Panc1 (cell line): Measurements from ENCODE around the gene SYT2. TPM values are rescaled to one million over a fixed set of nuclear protein-coding genes. Genes with fewer than 3 reads are reported as not detected.

Experiments used
- ATAC-seq: fragments of 200-7000 bp; cut with Tn5 transposase; 2 replicates; pipeline ENCODE4 v1.9.1; 2020; ENCODE audit warnings: mild to moderate bottlenecking, moderate library complexity
- BruUV-seq: library from RNA; stranded (reverse); fragments of 400-500 nt; replicated peaks from 2 replicates; lab custom pipeline; 2021; lab: Mats Ljungman, UMichigan
- CTCF ChIA-PET: fragments of 300-600 bp; sonication (Branson Sonifier 250); formaldehyde crosslinking; loops from one replicate; lab custom pipeline; 2022; ENCODE audit warnings: antibody characterized with exemption; lab: Charles Lee
- POLR2A ChIA-PET: fragments of 300-600 bp; sonication (Branson Sonifier 250); formaldehyde crosslinking; loops from one replicate; lab custom pipeline; 2022; ENCODE audit warnings: antibody characterized with exemption; lab: Charles Lee
- DNase-seq: peaks from one replicate; pipeline ENCODE4 v3.0.0-alpha.2; 2010; ENCODE audit warnings: low read depth, low spot score
- H3K27ac ChIP-seq: 2 replicates; pipeline ENCODE4 v1.5.1; 2011; ENCODE audit warnings: mild to moderate bottlenecking, low read length, inconsistent platforms
- H3K27me3 ChIP-seq: fragments of 200-500 bp; sonication (Bioruptor generic); 2 replicates; pipeline ENCODE4 v1.6.0; 2014; ENCODE audit warnings: low read length, inconsistent platforms; ENCODE audit not compliant: control insufficient read depth, insufficient read depth
- H3K36me3 ChIP-seq: fragments of 200-500 bp; sonication (Bioruptor generic); 2 replicates; pipeline ENCODE4 v1.5.1; 2014; ENCODE audit warnings: inconsistent platforms, mild to moderate bottlenecking, low read length, moderate library complexity; ENCODE audit not compliant: control insufficient read depth, insufficient read depth
- H3K4me1 ChIP-seq: 2 replicates; pipeline ENCODE4 v1.5.1; 2011; ENCODE audit warnings: inconsistent platforms, mild to moderate bottlenecking, low read length, moderate library complexity; ENCODE audit not compliant: control insufficient read depth, insufficient read depth
- H3K4me3 ChIP-seq, 2 experiments: 2 replicates each; pipeline ENCODE4 v1.5.1; 2011 to 2012; ENCODE audit warnings: low read depth in 2 of 2, low read length in 2 of 2, mild to moderate bottlenecking in 2 of 2, inconsistent platforms in 1 of 2, moderate library complexity in 1 of 2
- H3K9me3 ChIP-seq: fragments of 200-500 bp; sonication (Bioruptor generic); 2 replicates; pipeline ENCODE4 v1.5.1; 2014; ENCODE audit warnings: low read depth, mild to moderate bottlenecking, inconsistent platforms, low read length, moderate library complexity; ENCODE audit not compliant: control insufficient read depth, insufficient read depth
- POLR2AphosphoS5 ChIP-seq: IDR thresholded peaks from 2 replicates; pipeline ENCODE4 v1.6.1; 2012; ENCODE audit warnings: mild to moderate bottlenecking, low read depth, low read length, moderate library complexity
- REST ChIP-seq, 2 experiments: IDR thresholded peaks; 2 replicates each; pipeline ENCODE4 v1.6.1; 2011 to 2012; ENCODE audit warnings: low read depth in 2 of 2, control low read depth in 1 of 2, low read length in 1 of 2, mild to moderate bottlenecking in 1 of 2, moderate library complexity in 1 of 2; ENCODE audit not compliant: insufficient read depth in 1 of 2
- SIN3A ChIP-seq: IDR thresholded peaks from 2 replicates; pipeline ENCODE4 v1.6.1; 2012; ENCODE audit warnings: low read depth, mild to moderate bottlenecking, low read length, moderate library complexity, borderline replicate concordance; ENCODE audit not compliant: insufficient read depth
- TCF7L2 ChIP-seq: IDR thresholded peaks from 2 replicates; pipeline ENCODE4 v1.6.1; 2011; ENCODE audit warnings: mild to moderate bottlenecking, low read depth, low read length, inconsistent platforms
- in situ Hi-C: cut with HindIII; loops from 2 replicates; pipeline ENCODE4 v1.10.0; 2016; ENCODE audit warnings: low sequenced_read_pairs, low pct_unique_long_range_greater_than_20kb
- intact Hi-C: fragments of 100-400 bp; cut with micrococcal nuclease; formaldehyde crosslinking; loops from one replicate; pipeline ENCODE4 v1.10.0; 2022; ENCODE audit not compliant: unreplicated experiment
- total RNA-seq: library from RNA; stranded (reverse); gene quantifications from one replicate; pipeline ENCODE4 v1.2.1, GENCODE V29; 2021; ENCODE audit not compliant: unreplicated experiment
- TF ChIP-seq, protein P1 (sequence below): fragments of 450-650 bp; IDR thresholded peaks from 2 replicates; pipeline ENCODE4 v1.5.1; 2017; ENCODE audit warnings: mild to moderate bottlenecking

Gene SYT2
- total RNA-seq, 1 experiment from 2014 or later, result 0.03 TPM

- Histone ChIP-seq H3K27ac (no peak overlapping the region), H3K27me3 (no peaks in the 10 kb centered on the region), H3K36me3 (no peaks in the 10 kb centered on the region), H3K9me3 (no peaks in the 10 kb centered on the region), H3K4me3 (no peak overlapping the region), H3K4me1 (no peaks in the 10 kb centered on the region)
- ATAC-seq, result no peak
- DNase-seq, result no peak
- POLR2A ChIA-PET, result no interaction called here
- TF ChIP-seq TCF7L2, result no peak
- TF ChIP-seq POLR2AphosphoS5, result no peak
- TF ChIP-seq, protein P1, sequence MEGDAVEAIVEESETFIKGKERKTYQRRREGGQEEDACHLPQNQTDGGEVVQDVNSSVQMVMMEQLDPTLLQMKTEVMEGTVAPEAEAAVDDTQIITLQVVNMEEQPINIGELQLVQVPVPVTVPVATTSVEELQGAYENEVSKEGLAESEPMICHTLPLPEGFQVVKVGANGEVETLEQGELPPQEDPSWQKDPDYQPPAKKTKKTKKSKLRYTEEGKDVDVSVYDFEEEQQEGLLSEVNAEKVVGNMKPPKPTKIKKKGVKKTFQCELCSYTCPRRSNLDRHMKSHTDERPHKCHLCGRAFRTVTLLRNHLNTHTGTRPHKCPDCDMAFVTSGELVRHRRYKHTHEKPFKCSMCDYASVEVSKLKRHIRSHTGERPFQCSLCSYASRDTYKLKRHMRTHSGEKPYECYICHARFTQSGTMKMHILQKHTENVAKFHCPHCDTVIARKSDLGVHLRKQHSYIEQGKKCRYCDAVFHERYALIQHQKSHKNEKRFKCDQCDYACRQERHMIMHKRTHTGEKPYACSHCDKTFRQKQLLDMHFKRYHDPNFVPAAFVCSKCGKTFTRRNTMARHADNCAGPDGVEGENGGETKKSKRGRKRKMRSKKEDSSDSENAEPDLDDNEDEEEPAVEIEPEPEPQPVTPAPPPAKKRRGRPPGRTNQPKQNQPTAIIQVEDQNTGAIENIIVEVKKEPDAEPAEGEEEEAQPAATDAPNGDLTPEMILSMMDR, result no peak
- no peak for TF ChIP-seq REST (IDR thresholded peaks at IDR 0.05; ENCODE audit: insufficient read depth in 1 of 2, low read depth in 2 of 2, low read length in 1 of 2)
- no peak for TF ChIP-seq SIN3A
- intact Hi-C loops, result no loop called here
- in situ Hi-C loops, result no loop called here
- BruUV-seq, result no TSS peak
- CTCF ChIA-PET, result no interaction called here
These were observed 129.6 kb downstream of the SYT2 start for GRCh38 chr1:202580619-202581018.

- intact Hi-C loops, result no loop called here
- no peak overlapping the region for H3K27ac ChIP-seq
These were observed 130.4 kb downstream of the SYT2 start for GRCh38 chr1:202579806-202580205.

More at GRCh38 chr1:202579806-202580205, 130.4 kb downstream of the SYT2 start:
- Histone ChIP-seq H3K4me3 (no peak overlapping the region), H3K4me1 (no peaks in the 10 kb centered on the region), H3K36me3 (no peaks in the 10 kb centered on the region), H3K27me3 (no peaks in the 10 kb centered on the region), H3K9me3 (no peaks in the 10 kb centered on the region)
- no peak for DNase-seq
- ChIA-PET CTCF (no interaction called here), POLR2A (interaction anchor here (0.5 kb wide), 1 partner anchor 248 kb away, joined by 3 read pairs; no protein-coding TSS in a partner anchor)
- in situ Hi-C loops, result no loop called here
- ATAC-seq, result no peak
- no peak for TF ChIP-seq REST (IDR thresholded peaks at IDR 0.05; ENCODE audit: insufficient read depth in 1 of 2, low read depth in 2 of 2, low read length in 1 of 2)
- TF ChIP-seq, protein P1, result no peak
- TF ChIP-seq POLR2AphosphoS5, result no peak
- TF ChIP-seq SIN3A, result no peak
- TF ChIP-seq TCF7L2, result no peak
- BruUV-seq, result no TSS peak
